Activated T-cell treated with anti-CD3 and anti-CD28 coated beads, Interleukin-2, amount 50 U/mL, for 72 hours (primary cell): Measurements from ENCODE around the gene CENPC. TPM values are rescaled to one million over a fixed set of nuclear protein-coding genes. Genes with fewer than 3 reads are reported as not detected.

ENCODE experiments used
- ATAC-seq, 2 donors: fragments of 150-1000 bp; cut with Tn5 transposase; replicated peaks in 1 of 2; 2 replicates each; pipeline ENCODE4 v1.10.0; 2021; ENCODE audit warnings: moderate library complexity in 2 of 2, mild to moderate bottlenecking in 1 of 2
- DNase-seq, 2 donors: peaks; one replicate each; pipeline ENCODE4 v3.0.0; 2021 to 2022; ENCODE audit warnings: mixed read lengths in 1 of 2
- H3K27ac Mint-ChIP-seq: one replicate; pipeline ENCODE4 v1.8.0; 2022; ENCODE audit warnings: mild to moderate bottlenecking, moderate library complexity, mixed read lengths
- H3K27me3 Mint-ChIP-seq: one replicate; pipeline ENCODE4 v1.8.0; 2022; ENCODE audit warnings: low read depth, mixed read lengths
- H3K36me3 Mint-ChIP-seq, 2 donors: one replicate each; pipeline ENCODE4 v1.8.0; 2022; ENCODE audit warnings: mixed read lengths in 2 of 2, mild to moderate bottlenecking in 1 of 2; ENCODE audit not compliant: insufficient read depth in 2 of 2
- H3K4me1 Mint-ChIP-seq: one replicate; pipeline ENCODE4 v1.8.0; 2022; ENCODE audit warnings: low read depth, mixed read lengths
- H3K4me3 Mint-ChIP-seq, 2 donors: one replicate each; pipeline ENCODE4 v1.8.0; 2022; ENCODE audit warnings: mild to moderate bottlenecking in 2 of 2, mixed read lengths in 2 of 2, moderate library complexity in 2 of 2
- H3K9me3 Mint-ChIP-seq, 2 donors: one replicate each; pipeline ENCODE4 v1.8.0; 2022; ENCODE audit warnings: mixed read lengths in 2 of 2
- total RNA-seq, 2 donors: library from RNA; stranded (reverse); gene quantifications; one replicate each; pipeline ENCODE4 v1.2.3, GENCODE V29; 2022

CENPC gene
- total RNA-seq, result 10 to 100 TPM; 42.8 to 44.7 TPM

- no peaks in the 10 kb centered on the region for H3K27me3 Mint-ChIP-seq
- H3K4me1 Mint-ChIP-seq, result peaks cover 43% of the 10 kb centered on the region
- peak within 1 kb of the TSS; percentile 99 for H3K27ac Mint-ChIP-seq
- peaks cover 15 to 19% of the 10 kb centered on the region in 2 donors for H3K36me3 Mint-ChIP-seq
- H3K4me3 Mint-ChIP-seq, result peak within 1 kb of the TSS; percentile 97 to 99
- ATAC-seq (peak; percentile 97), DNase-seq (peak; percentile 92 to 94)
- no peaks in the 10 kb centered on the region for H3K9me3 Mint-ChIP-seq
Measured at GRCh38 chr4:67545199-67546003, at the start of gene CENPC. Gene CENPC, minus strand, starts transcription at chr4:67545503. Its CDS starts 148 bp downstream, at chr4:67545355.

- no peak overlapping the region for H3K4me3 Mint-ChIP-seq
- H3K36me3 Mint-ChIP-seq, result peaks cover 1 to 8% of the 10 kb centered on the region in 2 donors
- peaks cover 2 to 7% of the 10 kb centered on the region in 2 donors for H3K9me3 Mint-ChIP-seq
Measured at GRCh38 chr4:67593741-67594175, 48.5 kb upstream of the CENPC start.

GRCh38 chr4:67587156-67587555, 41.9 kb upstream of the CENPC start:
- no peak for DNase-seq
- no peak for ATAC-seq
- H3K9me3 Mint-ChIP-seq, result no peaks in the 10 kb centered on the region
- peaks cover 5% of the 10 kb centered on the region for H3K4me1 Mint-ChIP-seq
- H3K36me3 Mint-ChIP-seq, result peaks cover 0 to 2% of the 10 kb centered on the region in 2 donors
- H3K4me3 Mint-ChIP-seq, result no peak overlapping the region
- H3K27ac Mint-ChIP-seq, result no peak overlapping the region
- no peaks in the 10 kb centered on the region for H3K27me3 Mint-ChIP-seq

More at GRCh38 chr4:67593741-67594175, 48.5 kb upstream of the CENPC start:
- Mint-ChIP-seq H3K27me3 (no peaks in the 10 kb centered on the region), H3K4me1 (no peaks in the 10 kb centered on the region), H3K27ac (no peak overlapping the region)
- DNase-seq (no peak), ATAC-seq (no peak)

DNA sequence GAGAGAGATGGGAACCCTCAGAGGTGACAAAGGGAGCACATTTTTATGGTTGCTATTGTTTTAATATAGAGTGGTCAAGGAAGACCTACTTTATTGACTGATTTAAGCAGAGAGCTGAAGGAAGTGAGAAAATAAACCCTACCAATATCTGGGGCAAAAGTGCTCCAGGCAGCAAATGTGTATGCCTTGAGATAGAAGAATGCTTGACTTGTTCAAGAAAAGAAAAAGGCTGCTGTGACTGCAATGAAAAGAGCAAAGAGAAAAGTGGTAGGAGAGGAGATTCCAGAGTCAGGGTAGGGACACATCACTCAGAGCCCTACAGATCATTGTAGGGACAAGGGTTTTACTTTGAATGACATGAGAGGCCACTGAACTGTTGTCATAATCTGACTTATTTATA, 39.2 kb upstream of the CENPC start:
- H3K27ac Mint-ChIP-seq, result no peak overlapping the region
- H3K27me3 Mint-ChIP-seq, result no peaks in the 10 kb centered on the region
- no peak for ATAC-seq
- H3K36me3 Mint-ChIP-seq, result peaks cover under 1 to 4% of the 10 kb centered on the region in 2 donors
- no peak overlapping the region for H3K4me3 Mint-ChIP-seq
- no peak for DNase-seq
- peaks cover 25% of the 10 kb centered on the region for H3K4me1 Mint-ChIP-seq
- peaks cover 0 to under 1% of the 10 kb centered on the region in 2 donors for H3K9me3 Mint-ChIP-seq

- peaks cover 2 to 4% of the 10 kb centered on the region in 2 donors for H3K36me3 Mint-ChIP-seq
- peak overlapping the region; percentile 62 for H3K27ac Mint-ChIP-seq
- peak in 1 of 2 donors; percentile 6 for ATAC-seq
- peaks cover 0 to 2% of the 10 kb centered on the region in 2 donors for H3K9me3 Mint-ChIP-seq
- peaks cover 35% of the 10 kb centered on the region for H3K4me1 Mint-ChIP-seq
- peak overlapping the region; percentile 66 to 89 for H3K4me3 Mint-ChIP-seq
- no peak for DNase-seq
- H3K27me3 Mint-ChIP-seq, result no peaks in the 10 kb centered on the region
Measured at GRCh38 chr4:67581913-67582312, 36.6 kb upstream of the CENPC start.

GRCh38 chr4:67581208-67581857, 36.0 kb upstream of the CENPC start:
- H3K27me3 Mint-ChIP-seq, result no peaks in the 10 kb centered on the region
- peaks cover 0 to 2% of the 10 kb centered on the region in 2 donors for H3K9me3 Mint-ChIP-seq
- H3K27ac Mint-ChIP-seq, result peak overlapping the region; percentile 62
- peak overlapping the region; percentile 66 to 89 for H3K4me3 Mint-ChIP-seq
- H3K4me1 Mint-ChIP-seq, result peaks cover 39% of the 10 kb centered on the region
- DNase-seq (peak; percentile 23 to 36), ATAC-seq (peak; percentile 76 to 78)
- peaks cover 2 to 7% of the 10 kb centered on the region in 2 donors for H3K36me3 Mint-ChIP-seq

- peak; percentile 73 to 78 for ATAC-seq
Measured at GRCh38 chr4:67580577-67580976, 35.3 kb upstream of the CENPC start.

DNA sequence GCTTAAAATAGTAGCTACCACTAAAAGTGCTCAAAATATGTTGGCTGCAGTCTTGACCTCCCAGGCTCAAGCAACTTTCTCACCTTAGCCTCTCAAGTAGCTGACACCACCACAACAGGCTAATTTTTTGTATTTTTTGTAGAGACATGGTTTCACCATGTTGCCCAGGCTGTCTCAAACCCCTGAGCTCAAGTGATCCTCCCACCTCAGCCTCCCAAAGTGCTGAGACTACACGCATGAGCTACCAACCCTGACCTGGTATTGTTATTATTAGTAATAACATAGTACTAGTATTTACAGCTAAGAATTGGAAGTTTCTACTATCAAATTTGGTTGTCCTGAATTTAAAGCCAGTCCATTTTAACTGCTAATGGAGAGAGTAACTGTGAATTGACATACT, 31.2 kb upstream of the CENPC start:
- Mint-ChIP-seq H3K36me3 (peaks cover 2 to 5% of the 10 kb centered on the region in 2 donors), H3K4me1 (peaks cover 64% of the 10 kb centered on the region), H3K4me3 (no peak overlapping the region)

More at GRCh38 chr4:67580577-67580976, 35.3 kb upstream of the CENPC start:
- DNase-seq, result peak in 1 of 2 donors; percentile 36
- peaks cover 47% of the 10 kb centered on the region for H3K4me1 Mint-ChIP-seq
- no peaks in the 10 kb centered on the region for H3K27me3 Mint-ChIP-seq
- H3K36me3 Mint-ChIP-seq, result peaks cover 2 to 5% of the 10 kb centered on the region in 2 donors
- peaks cover 0 to 2% of the 10 kb centered on the region in 2 donors for H3K9me3 Mint-ChIP-seq
- H3K27ac Mint-ChIP-seq, result peak overlapping the region; percentile 62
- H3K4me3 Mint-ChIP-seq, result peak overlapping the region; percentile 66 to 89

DNA sequence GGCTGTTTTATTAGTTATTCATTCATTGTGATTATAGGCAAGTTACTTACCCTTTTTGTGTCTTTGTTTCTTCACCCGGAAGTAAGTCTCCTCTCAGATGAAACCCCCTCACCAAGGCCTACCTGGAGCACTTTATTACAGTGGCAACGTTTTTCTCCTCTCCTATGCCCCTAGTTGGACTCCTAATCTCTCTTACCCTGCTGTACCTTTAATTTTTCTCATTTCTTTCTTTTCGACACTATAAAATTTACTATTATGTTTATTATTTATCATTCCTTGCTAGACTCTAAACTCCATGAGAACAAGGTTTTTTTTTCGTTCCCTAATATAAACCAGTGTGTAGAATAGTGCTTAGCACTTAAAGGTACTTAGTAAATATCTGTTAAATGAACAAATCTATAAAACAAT, 30.8 kb upstream of the CENPC start:
- Mint-ChIP-seq H3K4me3 (peak overlapping the region; percentile 60 to 75), H3K27me3 (no peaks in the 10 kb centered on the region), H3K36me3 (peaks cover 2 to 5% of the 10 kb centered on the region in 2 donors), H3K4me1 (peaks cover 59% of the 10 kb centered on the region), H3K9me3 (peaks cover 0 to 2% of the 10 kb centered on the region in 2 donors), H3K27ac (peak overlapping the region; percentile 74)
- DNase-seq, result no peak
- no peak for ATAC-seq

More for the DNA sequence above, 31.2 kb upstream of the CENPC start:
- H3K27me3 Mint-ChIP-seq, result no peaks in the 10 kb centered on the region
- no peak overlapping the region for H3K27ac Mint-ChIP-seq
- peaks cover 0 to 2% of the 10 kb centered on the region in 2 donors for H3K9me3 Mint-ChIP-seq
- DNase-seq, result no peak
- no peak for ATAC-seq

DNA sequence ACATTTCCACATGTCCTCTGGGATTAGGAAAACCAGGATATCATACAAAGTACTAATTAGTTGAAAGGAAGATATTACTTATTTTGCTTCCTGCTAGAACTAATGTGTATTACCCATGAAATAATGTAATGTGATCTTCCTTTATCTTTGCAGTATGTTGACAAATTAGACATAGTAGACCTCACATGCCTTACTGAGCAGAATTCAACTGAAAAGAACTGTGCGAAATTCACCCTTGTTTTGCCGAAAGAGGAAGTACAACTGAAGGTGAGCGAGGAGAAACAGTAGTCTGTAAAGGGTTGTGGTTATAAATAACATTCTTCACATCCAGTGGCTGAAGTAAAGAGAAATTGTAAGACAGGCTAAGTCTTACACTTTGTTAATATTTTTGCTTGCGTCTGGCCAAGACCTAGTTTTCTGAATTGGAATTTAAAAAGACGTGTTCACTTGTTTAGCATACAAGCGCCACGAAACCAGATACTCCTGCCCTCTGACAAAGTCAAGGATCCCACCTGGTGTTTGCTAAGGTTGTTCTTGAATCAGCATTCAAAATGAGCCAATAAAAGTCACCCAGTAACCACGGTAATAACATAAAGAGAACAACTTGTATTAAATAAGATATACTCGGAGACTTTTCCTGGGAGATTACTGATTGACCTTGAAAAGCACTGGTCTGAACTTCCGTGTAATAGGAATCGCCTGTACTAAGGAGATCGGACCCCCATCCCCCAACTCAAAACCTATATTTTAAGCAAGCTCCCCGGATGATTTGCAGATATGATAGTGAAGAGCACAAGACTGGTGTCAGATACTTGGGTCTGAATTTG, 30.1 kb upstream of the CENPC start:
- peaks cover 53% of the 10 kb centered on the region for H3K4me1 Mint-ChIP-seq
- peak; percentile 53 to 64 for ATAC-seq
- H3K9me3 Mint-ChIP-seq, result peaks cover under 1 to 2% of the 10 kb centered on the region in 2 donors
- peak overlapping the region; percentile 44 for H3K27ac Mint-ChIP-seq
- peak overlapping the region; percentile 60 to 75 for H3K4me3 Mint-ChIP-seq
- no peak for DNase-seq
- H3K36me3 Mint-ChIP-seq, result peaks cover 2 to 5% of the 10 kb centered on the region in 2 donors
- no peaks in the 10 kb centered on the region for H3K27me3 Mint-ChIP-seq

DNA sequence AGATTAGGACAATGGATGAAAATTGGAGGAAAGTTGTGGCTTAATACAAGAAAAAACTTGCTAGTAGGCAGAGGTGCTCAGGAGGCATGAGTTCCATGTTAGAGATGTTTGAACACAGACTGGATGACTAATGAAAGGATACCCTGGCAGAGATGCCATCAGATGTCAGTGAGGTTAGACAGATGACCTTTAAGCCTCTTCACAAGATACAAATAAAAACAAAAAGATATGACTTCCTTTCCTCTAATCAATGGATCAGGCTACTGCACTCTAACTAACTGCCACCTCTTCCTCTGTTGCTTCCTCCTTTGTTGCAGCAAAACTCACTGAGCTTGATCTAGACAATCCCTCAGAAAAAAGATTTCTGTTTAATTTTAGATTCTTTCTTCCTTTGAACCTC, 27.9 kb upstream of the CENPC start:
- Mint-ChIP-seq H3K27me3 (no peaks in the 10 kb centered on the region), H3K4me3 (peak overlapping the region in 1 of 2 donors; percentile 7), H3K36me3 (peaks cover 0 to 5% of the 10 kb centered on the region in 2 donors), H3K4me1 (peaks cover 52% of the 10 kb centered on the region), H3K9me3 (peaks cover 0 to 2% of the 10 kb centered on the region in 2 donors), H3K27ac (no peak overlapping the region)
- peak; percentile 62 to 73 for ATAC-seq
- DNase-seq, result no peak

DNA sequence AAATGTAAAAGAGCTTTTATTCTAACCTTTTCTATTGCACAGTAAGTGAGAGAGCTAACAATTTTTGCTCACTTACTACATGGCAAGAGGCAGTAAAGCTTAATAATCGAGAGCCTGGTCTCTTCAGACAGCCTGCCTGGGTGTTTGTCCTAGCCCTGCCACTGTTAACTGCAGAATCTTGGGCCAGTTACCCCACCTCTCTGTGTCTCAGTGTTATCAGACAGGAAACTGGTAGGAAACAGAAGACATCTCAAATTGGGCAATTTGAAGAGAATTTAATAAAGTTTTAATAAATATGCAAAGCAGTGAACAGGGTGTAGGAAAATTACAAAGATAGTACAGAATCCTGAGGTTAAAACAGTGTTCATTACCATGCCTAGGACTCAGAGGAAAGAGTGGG, 26.7 kb upstream of the CENPC start:
- peaks cover 52% of the 10 kb centered on the region for H3K4me1 Mint-ChIP-seq
- H3K27me3 Mint-ChIP-seq, result no peaks in the 10 kb centered on the region
- H3K9me3 Mint-ChIP-seq, result peaks cover 0 to 2% of the 10 kb centered on the region in 2 donors
- H3K27ac Mint-ChIP-seq, result no peak overlapping the region
- H3K36me3 Mint-ChIP-seq, result peaks cover 0 to 5% of the 10 kb centered on the region in 2 donors
- H3K4me3 Mint-ChIP-seq, result no peak overlapping the region
- DNase-seq, result no peak
- ATAC-seq, result no peak
